ENCODE results near the gene IL17C.

- TF ChIP-seq CTCF (IDR thresholded peaks at IDR 0.05; ENCODE audit: low read depth, low read length, poor library complexity, severe bottlenecking) (no peak), EZH2phosphoT487 (IDR thresholded peaks at IDR 0.05; ENCODE audit: borderline replicate concordance, low read length) (no peak)
These were observed 41.9 kb upstream of the IL17C start for GRCh38 chr16:88596483-88596882.

All from DOHH2 (cell line).